ENCODE data around the gene UBE3B.
"Not testable (repeated sequence)": the region's sequence is repeated elsewhere in the genome, so short reads cannot be mapped to it uniquely, and the experiment has no call there.

UBE3B gene

GRCh38 chr12:109477185-109477962 is at the start of gene UBE3B, which contains the start of gene KCTD10:
Gene UBE3B (plus strand): TSS chr12:109477634. CDS start chr12:109483552, 5,918 bp downstream.
Gene KCTD10 (minus strand): TSS chr12:109477300. CDS start chr12:109477262, 38 bp downstream.
- peak; percentile 86 for DNase-seq (ENCODE audit: low spot score)

GRCh38 chr12:109428037-109428629 is 49.3 kb upstream of the UBE3B start:
- DNase-seq (ENCODE audit: low spot score): peak; percentile 74

GRCh38 chr12:109428804-109429203 is 48.6 kb upstream of the UBE3B start:
- not testable (repeated sequence) for DNase-seq (ENCODE audit: low spot score)

GRCh38 chr12:109430244-109430643 is 47.2 kb upstream of the UBE3B start:
- DNase-seq (ENCODE audit: low spot score): no peak

GRCh38 chr12:109432431-109432830 is 45.0 kb upstream of the UBE3B start:
- DNase-seq (ENCODE audit: low spot score): no peak

GRCh38 chr12:109432842-109433304 is 44.6 kb upstream of the UBE3B start:
- peak; percentile 76 for DNase-seq (ENCODE audit: low spot score)

GRCh38 chr12:109433618-109434017 is 43.8 kb upstream of the UBE3B start:
- DNase-seq (ENCODE audit: low spot score): no peak

GRCh38 chr12:109434582-109434981 is 42.9 kb upstream of the UBE3B start:
- no peak for DNase-seq (ENCODE audit: low spot score)

- DNase-seq (ENCODE audit: low spot score): no peak
Measured at GRCh38 chr12:109435428-109436187, 41.8 kb upstream of the UBE3B start.

- no peak for DNase-seq (ENCODE audit: low spot score)
Measured at GRCh38 chr12:109436188-109436560, 41.3 kb upstream of the UBE3B start.

- DNase-seq (ENCODE audit: low spot score): no peak
Measured at GRCh38 chr12:109439181-109439580, 38.3 kb upstream of the UBE3B start.

GRCh38 chr12:109439951-109440350 is 37.5 kb upstream of the UBE3B start:
- not testable (repeated sequence) for DNase-seq (ENCODE audit: low spot score)

- DNase-seq (ENCODE audit: low spot score): no peak
Measured at GRCh38 chr12:109440851-109441490, 36.5 kb upstream of the UBE3B start.

GRCh38 chr12:109443794-109444193 is 33.6 kb upstream of the UBE3B start:
- no peak for DNase-seq (ENCODE audit: low spot score)

- no peak for DNase-seq (ENCODE audit: low spot score)
Measured at GRCh38 chr12:109444259-109444658, 33.2 kb upstream of the UBE3B start.

- no peak for DNase-seq (ENCODE audit: low spot score)
Measured at GRCh38 chr12:109445191-109445609, 32.2 kb upstream of the UBE3B start.

GRCh38 chr12:109446869-109447268 is 30.6 kb upstream of the UBE3B start:
- DNase-seq (ENCODE audit: low spot score): no peak

GRCh38 chr12:109447482-109447881 is 30.0 kb upstream of the UBE3B start:
- DNase-seq (ENCODE audit: low spot score): no peak

GRCh38 chr12:109448272-109448671 is 29.2 kb upstream of the UBE3B start:
- no peak for DNase-seq (ENCODE audit: low spot score)

GRCh38 chr12:109448707-109449390 is 28.6 kb upstream of the UBE3B start:
- no peak for DNase-seq (ENCODE audit: low spot score)

- no peak for DNase-seq (ENCODE audit: low spot score)
Measured at GRCh38 chr12:109449845-109450532, 27.4 kb upstream of the UBE3B start.
